Measurements from ENCODE around the gene OR4D6.

DNA sequence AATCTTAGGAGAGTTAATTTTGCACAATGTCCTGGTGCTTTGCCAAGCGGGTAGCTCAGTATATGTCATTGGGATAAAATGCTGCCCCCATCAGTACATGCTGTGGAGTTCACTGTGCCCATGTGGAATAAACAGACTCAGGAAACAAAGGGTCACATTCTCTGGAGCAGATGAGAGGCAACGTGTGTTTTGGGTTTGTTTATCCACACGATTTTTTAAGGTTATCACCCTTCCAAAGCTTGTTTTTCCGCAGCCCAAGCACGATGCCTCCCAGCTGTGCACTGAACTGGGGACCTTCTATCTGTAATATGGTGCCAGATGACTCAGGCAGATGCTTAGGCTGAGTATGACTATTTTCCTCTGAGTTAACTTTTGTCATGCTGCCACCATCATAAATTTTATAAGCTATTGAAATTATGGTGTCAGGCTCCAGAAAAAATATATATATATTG, 6.5 kb downstream of the OR4D6 start:
- TF ChIP-seq, protein P1, sequence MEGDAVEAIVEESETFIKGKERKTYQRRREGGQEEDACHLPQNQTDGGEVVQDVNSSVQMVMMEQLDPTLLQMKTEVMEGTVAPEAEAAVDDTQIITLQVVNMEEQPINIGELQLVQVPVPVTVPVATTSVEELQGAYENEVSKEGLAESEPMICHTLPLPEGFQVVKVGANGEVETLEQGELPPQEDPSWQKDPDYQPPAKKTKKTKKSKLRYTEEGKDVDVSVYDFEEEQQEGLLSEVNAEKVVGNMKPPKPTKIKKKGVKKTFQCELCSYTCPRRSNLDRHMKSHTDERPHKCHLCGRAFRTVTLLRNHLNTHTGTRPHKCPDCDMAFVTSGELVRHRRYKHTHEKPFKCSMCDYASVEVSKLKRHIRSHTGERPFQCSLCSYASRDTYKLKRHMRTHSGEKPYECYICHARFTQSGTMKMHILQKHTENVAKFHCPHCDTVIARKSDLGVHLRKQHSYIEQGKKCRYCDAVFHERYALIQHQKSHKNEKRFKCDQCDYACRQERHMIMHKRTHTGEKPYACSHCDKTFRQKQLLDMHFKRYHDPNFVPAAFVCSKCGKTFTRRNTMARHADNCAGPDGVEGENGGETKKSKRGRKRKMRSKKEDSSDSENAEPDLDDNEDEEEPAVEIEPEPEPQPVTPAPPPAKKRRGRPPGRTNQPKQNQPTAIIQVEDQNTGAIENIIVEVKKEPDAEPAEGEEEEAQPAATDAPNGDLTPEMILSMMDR (IDR thresholded peaks at IDR 0.05): no peak
- TF ChIP-seq POLR2A (IDR thresholded peaks at IDR 0.05): no peak
